Measurements from ENCODE around the gene NEIL1.

NEIL1 gene

GRCh38 chr15:75389791-75390382 is 43.0 kb downstream of the NEIL1 start:
- no peak for DNase-seq

DNA sequence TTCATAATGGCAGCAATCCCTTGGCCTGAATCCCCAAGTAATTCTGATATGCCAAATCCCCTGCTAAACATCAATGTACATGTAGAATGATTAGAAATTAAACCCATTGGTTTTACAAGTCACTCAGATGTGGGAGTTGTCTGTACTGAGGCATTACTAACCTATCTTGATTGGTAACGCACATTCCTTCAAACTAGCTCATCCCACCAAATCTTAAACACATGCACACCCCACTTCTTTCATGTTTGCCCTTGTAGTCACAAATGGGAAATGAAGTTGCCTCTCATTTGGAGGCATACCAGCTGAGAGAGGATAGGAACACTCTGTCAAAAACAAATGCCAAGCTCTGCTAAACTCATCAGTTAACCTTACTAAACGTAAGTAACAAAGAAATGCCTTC is 50.7 kb downstream of the NEIL1 start:
- DNase-seq: no peak

- DNase-seq: no peak
Observed at GRCh38 chr15:75403892-75404291, 57.1 kb downstream of the NEIL1 start.

Measured in inflammatory macrophage treated with lipopolysaccharide for 4 hours (primary cell).